ENCODE data around the gene TCF15.
A peak's percentile ranks its signal among the peaks of the same experiment; 100 is the strongest.

The TCF15 gene, protein sequence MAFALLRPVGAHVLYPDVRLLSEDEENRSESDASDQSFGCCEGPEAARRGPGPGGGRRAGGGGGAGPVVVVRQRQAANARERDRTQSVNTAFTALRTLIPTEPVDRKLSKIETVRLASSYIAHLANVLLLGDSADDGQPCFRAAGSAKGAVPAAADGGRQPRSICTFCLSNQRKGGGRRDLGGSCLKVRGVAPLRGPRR

DNA sequence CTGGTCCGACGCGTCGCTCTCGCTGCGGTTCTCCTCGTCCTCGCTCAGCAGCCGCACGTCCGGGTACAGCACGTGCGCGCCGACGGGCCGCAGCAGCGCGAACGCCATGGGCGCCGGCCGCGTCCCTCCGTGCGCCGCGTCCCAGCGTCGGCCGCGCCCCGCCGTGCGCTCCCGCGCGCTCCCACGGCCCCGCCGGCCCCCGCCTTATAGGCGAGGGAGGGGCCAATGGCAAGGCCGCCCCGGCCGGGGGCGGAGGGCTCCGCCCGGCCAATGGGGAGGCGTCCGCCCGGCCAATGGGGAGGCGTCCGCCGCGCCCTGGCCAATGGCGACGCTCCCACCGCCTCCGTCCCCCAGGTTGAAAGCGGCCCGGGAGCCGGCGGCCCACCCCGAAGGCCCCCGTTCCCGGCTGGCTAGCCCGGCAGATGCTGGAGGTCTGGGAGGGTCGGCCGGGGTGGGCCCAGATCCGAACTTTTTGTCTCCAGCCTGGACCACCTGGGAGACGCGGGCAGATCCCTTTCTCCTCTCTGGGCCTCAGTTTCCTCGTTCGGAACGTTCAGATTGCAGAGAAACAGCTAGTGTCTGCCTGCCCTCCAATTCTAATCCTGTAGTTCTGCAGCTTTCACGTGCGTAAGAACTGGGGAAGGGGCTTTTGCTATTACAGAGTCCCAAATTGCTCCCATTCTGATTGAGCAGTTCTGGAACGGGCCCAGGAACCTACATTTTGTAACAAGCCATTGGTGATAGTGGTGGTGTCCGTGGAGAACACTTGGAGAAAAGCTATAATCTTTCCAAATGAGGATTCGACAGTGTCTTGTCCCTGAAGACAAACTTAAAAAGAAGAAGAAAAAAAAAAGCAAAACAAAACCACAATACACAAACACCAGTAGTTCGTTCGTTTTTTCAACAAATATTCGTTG, at the start of gene TCF15:
TSS of gene TCF15 (minus strand) at position 180 of the 917 bp plus-strand sequence. CDS start at position 108, 72 bp downstream.
- DNase-seq (ENCODE audit: low read depth, low spot score) = no peak

DNA sequence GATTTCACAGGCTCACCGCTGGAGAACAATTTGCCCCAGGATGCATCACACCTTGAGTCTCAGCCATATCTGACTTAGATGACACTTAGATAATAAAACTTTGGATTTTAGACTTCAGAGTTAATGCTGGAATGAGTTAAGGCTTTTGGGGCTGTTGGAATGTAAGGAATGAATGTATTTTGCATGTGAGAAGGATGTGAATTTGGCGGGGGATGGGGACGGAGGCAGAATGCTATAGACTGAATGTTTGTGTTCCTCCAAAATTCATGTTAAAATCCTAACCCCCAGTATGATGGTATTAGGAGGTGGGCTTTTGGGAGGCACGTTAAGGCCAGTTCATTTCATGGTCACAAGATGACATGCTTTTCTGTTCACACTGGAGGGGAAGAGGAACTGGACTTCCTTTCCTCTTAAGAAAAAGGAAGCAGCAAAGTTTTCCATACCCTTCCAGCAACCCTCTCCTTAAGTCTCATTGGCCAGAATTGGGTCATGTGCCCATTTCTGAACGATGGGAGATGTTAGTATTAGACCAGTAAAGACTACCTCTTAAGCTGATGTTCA, 48.7 kb upstream of the TCF15 start:
- DNase-seq (ENCODE audit: low read depth, low spot score) = no peak

DNA sequence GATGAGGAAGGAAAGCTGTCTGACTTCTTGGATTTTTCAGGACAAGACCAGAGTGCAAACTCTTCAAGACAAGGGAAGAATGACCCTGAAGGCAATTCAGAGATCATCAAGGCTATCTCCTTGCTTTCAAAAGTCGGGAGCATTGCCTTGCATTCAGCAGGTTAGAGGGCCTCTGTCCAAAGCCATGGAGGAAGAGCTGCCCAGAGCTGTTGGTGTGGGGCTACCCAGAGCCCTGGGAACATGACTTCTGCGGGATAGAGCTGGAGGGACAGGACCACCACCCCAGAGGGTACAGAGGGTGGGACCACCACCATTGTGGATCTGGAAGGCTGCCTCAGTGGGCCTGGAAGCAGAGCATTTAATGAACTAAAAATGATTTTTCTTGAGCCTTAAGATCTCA, 48.1 kb upstream of the TCF15 start:
- DNase-seq (ENCODE audit: low read depth, low spot score) = no peak

DNA sequence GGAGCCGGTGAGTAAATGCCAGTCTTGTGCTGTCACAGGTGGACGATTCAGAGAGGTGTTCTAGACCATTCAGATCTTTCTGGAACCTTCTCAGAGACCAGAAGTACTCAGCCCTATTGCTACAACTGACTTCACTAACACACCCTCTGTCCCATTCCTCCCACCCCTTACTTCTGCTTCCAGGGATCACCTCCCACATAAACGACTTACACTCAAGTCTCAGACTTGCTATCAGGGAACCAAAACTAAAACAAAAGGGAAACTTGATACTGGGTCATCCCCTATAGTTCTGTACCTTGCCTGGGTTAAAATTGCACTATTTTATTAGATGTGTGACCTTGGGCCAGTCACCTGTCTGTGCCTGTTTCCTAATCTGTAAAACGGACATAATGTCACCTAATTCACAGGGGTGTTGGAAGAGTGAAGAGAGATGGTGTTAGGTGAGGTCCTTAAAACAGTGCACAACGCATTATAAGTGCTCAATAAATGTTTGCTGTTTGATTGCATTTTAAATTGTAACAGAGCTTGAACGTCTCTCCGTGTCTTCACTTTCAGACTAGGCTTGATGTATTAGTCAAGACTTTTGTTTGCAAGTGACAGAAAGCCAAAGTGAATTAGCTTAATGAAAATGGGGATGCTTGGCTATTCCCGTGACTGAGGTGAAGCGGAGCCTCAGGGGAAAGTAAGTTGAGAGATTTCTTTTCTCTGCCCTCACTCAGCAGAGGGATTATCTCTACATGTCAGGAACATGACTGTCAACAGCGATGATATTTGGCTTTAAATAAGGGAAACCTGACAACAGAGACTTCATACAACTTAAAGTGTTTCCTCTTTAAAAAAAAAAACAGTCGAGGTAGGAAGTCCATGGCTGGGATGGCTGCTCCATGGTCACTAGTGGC, 45.9 kb upstream of the TCF15 start:
- DNase-seq (ENCODE audit: low read depth, low spot score) = no peak

DNA sequence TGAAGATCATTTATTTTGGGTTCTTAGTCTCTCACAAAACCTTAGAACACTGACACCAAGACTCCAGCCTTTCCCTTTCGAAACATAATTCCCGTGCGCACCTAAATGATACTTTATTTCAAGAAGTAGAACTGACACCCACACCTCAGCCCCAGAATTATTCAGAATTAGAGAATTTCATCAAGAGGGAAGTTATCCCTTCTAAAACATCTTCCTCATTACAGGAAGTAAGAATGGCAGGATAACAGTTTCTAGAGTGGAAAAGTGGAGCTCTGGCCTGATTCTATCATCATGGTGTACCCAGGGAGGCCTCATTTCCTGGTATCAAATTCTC, 44.3 kb upstream of the TCF15 start:
- DNase-seq (ENCODE audit: low read depth, low spot score) = no peak

DNA sequence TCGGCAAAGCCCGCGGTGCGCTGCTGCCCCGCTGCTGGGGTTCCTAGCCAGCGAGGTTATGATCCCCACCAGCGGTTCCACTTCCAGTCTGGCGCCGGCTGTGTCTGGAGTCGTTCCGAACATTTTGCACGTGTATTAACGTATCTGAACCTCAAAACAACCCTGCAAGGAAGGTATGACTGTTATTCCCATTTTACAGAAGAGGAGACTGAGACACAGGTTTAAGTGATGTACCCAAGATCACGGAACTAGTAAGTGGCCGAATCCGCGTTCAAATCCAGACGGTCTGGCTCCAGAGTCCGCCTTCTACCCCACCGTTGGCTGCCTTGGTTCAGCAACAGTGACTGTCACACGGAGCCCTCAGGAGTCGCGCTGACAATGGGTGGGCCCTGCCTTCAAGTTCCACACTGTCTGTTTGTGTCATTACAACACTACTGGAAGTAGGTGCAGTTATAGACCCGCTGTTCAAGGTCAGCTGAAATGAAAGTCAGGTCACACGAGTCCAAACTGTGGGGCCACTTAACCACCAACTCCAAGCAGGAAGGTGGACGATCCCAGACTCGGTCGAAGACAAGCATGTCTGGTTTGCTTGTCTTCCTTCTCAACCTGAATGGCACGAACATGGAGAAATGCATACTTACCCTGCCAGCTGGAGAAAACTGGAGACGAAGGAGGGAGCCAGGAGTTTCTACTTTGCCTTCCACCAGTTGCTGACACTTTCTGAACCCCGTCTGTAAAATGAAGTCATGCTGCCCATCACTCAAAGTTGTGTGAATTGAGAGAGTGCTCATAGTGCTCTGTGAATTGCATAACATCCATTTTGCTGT, 43.7 kb upstream of the TCF15 start:
- no peak for DNase-seq (ENCODE audit: low read depth, low spot score)

DNA sequence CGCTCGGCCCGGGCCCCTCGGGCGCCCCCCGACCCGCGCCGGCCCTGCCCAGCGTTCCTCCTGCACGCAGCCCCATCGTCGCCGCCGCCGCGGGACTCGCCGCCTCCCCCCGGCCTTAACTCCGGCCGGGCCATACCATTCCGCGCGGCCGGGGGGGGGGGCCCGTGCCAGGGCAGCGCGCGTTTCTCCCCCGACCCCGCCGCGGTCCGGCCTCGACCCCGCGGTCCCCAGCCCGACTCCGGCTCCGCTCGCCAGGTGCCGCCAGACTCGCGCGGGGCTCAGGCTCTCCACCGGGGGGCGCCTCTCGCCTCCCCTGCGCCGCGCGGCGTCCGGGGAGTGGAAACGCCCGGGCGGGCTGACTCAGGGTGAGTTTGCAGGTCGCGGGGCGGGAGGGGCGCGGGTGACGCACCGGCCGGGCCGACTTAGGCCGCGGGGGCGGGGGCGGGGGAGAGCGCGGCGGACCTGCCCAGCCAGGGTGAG, 43.0 kb upstream of the TCF15 start, which contains the start of gene SRXN1:
TSS of gene SRXN1 (minus strand) at position 91 of the 480 bp plus-strand sequence. CDS start at position 76, 15 bp downstream.
- DNase-seq (ENCODE audit: low read depth, low spot score) = peak; percentile 69

DNA sequence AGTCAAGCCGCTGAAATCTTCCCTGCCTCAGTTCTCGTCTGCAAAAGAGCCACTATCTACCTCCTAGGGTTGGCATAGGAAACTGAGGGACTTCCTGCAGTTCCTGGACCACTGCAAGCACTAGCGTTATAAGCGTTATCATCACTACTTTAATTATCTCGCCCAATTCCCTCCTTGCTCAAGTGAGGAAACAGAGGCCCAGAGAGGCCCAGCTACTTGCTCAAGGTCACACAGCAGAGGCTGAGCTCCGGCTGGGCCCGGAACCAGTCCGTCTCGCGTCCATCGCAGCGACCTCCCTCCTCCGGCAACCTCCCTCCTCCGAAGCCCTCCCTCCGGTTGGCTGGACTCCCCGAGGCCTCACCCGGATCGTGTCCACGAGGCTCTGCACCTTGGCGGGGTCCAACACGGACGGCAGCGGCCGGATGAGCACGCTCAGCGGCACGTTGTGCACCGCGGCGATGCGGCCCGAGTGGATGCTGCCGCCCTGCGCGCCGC, 42.6 kb upstream of the TCF15 start:
- no peak for DNase-seq (ENCODE audit: low read depth, low spot score)

DNA sequence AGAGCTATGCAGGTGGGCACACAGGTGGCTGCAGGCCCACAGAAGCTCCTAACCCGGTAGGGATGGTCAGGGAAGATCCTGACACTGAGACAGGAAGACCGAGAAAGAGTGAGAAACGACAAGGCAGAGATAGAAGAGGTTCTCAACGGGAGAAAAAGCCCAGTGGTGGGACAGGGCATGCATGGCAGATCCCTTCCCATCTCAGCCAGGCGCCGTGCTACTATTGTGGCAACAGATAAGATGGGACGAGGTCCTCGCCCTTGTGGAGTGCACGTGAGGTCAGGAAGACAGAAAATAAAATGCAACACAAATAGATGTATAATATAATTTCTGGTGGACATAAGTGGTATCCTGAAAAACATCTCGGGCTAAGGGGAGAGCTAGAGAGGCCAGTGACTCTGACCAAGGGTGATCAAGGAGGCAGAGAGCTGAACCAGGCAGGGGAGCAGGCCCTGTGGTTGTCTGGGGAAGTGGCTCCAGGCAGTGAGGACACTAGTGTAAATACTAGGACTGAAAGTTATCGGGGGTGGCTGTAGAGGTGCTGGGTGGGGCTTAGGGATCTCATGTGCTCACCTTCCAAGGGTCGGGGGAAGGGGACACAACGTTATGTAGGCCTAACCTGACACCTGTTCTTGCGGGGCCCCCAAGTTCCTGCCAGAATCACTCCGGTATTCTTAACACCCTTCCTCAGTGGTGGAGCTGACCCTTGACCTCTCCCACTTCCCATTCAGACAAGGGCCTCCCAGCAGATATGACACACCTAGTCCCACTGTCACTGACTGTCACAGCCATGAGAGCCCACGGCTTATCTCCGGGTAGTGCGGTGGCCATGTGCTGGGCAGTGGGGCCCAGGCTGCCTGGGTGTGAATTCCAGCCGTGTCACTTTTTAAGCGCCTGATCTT, 41.9 kb upstream of the TCF15 start:
- DNase-seq (ENCODE audit: low read depth, low spot score) = no peak

DNA sequence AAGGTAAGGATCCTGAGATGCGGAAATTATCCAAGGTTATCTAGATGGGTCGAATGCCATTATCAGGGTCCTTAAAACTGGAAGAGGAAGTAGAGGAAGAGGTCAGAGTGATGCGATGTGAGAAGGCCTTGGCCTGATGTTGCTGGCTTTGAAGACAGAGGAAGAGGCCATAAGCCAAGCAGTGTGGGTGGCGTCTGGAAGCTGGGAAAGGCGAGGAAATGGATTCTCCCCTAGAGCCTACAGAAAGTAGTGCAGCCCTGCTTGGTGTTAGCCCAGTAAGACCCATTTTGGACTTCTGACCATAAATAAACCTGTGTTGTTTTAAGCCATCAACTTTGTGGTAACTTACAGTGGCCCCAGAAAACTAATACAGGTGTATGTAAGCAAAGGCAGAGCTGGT, 40.8 kb upstream of the TCF15 start:
- no peak for DNase-seq (ENCODE audit: low read depth, low spot score)

DNA sequence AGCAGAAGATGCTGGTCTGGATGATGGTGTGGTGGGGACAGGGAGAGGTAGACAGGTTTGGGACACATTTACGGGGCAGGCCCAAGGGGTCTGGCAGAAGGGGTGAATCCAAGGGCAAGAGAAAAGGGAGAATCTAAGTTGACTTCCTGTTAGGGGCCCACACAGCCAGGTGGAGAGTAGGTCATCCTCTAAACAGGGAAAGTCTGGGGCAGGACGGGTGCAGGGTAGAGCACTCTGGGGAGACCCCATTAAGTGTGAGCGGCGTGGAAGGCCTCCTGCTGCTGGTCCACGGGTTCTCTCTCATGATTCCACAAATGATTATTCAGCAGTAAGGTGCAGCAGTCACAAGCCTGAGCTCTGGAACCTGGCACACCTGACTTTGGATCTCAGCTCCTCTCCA, 40.2 kb upstream of the TCF15 start:
- DNase-seq (ENCODE audit: low read depth, low spot score) = no peak

DNA sequence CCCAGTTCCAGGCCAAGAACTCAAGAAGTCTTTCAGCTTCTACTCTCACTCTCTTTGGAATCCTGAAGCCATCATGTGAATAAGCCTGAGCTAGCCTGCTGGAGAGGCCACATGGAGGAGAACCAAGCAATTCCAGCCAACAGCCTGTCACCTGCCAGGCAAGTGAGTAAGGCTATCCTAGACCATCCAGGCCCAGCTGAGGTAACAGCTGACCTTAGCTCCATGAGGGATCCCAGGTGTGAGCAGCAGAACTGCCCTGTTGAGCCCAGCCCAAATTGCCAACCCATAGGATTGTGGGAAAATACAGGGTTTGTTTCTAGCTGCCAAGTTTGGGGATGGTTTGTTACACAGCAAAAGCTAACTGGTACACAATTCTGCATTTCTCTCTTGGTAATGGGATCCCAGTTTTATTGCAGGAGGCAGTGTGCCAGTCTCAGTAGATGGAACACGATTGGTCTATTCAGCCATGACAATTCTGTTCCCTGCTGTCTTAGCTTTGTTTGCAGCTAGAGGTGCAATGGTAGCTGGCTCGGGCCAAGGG, 37.4 kb upstream of the TCF15 start:
- no peak for DNase-seq (ENCODE audit: low read depth, low spot score)

DNA sequence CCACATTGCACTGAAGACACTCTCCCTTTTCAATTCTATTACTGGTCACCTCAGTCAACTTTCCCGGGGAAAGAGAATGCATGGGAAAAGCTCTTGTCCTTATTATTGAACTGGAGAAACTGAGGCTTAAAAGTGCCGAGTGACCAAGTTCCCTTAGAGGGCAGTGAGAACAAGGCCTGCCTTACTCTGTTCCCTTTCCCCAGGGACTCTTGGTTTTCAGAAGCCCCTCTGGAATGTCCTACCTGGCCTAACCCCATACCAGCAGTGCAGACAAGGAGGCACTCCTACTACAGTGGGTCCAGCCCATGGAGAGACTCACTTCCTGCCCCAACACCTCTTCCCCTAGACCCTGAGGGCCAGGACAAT, 36.7 kb upstream of the TCF15 start:
- no peak for DNase-seq (ENCODE audit: low read depth, low spot score)

DNA sequence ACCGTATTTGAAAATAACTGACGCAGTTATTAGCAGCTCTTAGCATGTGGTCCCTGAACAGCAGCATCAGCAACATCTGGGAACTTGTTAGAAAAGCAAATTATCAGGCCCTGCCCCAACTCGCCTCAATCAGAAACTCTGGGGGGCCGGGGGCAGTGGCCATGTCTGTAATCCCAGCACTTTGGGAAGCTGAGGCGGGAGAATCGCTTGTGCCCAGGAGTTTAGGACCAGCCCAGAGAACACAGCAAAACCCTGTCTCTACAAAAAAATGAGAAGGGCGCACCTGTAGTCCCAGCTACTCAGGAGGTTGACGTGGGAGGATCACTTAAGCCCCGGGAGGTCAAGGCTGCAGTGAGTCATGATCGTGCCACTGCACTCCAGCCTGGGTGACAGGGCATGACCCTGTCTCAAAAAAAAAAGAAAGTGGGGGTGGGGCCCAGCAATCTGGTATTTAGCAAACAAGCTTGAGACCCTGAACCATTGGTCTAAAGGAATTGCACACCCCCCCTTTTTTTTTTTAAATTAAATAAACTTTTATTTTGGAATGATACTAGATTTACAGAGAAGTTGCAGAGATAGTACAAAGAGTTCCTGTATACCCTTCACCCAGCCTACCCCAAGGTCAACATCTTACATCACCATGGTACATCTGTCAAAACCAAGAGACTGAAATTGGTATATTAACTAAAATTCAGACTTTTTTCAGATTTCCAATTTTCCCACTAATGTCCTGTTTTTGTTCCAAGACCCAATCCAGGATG, 36.2 kb upstream of the TCF15 start:
- no peak for DNase-seq (ENCODE audit: low read depth, low spot score)

DNA sequence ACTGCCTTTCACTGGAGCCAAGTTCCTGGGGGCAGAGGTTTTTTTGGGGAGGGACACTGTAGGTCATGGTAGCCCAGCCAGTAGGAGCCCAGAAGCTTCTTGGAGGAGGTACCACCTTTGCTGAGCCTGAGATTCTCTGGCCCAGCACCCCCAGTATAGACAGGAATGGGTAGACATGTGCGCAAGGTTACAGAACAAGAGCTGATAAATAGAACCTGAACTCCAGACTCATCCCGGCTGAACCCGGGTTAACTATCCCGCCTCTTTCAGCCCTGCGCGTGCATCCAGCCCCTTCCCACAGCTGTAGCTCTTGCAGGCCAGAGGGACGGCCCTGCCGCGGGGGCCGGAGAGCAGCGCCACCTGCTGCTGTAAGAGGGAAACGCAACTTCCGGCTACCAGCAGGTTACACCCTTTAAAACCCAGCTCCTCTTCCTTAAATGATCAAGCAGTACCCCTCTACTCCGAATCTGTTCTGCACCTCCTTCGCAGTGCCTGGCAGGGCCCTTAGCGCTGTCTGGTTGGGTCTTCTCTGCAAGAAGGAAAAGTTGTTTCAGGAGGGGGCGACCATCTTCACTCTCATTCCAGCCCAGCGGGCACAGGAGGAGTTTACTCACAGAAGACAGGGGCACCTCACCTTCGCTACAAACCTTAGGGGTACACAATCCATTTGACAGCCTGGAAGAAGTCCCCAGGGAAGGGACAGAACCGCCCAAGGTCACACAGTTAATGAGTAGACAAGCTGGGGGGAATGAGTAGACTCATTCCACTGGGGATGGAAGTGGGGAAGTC, 35.4 kb upstream of the TCF15 start:
- DNase-seq (ENCODE audit: low read depth, low spot score) = peak; percentile 19

DNA sequence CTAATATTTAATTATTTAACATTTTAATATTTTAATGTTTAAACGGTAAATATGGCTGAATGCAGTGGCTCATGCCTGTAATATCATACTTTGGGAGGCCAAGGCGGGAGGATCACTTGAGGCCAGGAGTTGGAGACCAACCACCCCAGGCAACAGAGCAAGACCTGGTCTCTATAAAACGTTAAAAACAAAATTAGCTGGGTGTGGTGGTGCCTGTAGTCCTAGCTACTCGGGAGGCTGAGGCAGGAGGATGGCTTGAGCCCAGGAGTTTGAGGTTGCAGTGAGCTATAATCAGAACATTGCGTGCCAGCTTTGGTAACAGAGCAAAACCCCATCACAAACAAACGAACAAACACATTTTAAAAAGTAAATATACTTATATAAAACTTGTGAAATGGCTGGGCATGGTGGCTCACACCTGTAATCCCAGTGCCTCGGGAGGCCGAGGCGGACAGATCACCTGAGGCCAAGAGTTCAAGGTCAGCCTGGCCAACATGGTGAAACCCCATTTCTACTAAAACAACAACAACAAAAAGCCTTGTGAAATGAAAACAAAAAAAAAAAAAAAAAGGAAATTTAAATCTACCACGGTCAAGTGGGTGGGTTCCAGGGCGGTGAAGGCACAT, 34.7 kb upstream of the TCF15 start:
- no peak for DNase-seq (ENCODE audit: low read depth, low spot score)
